ENCODE data around the gene PDC. TPM values are rescaled to one million over a fixed set of nuclear protein-coding genes. Genes with fewer than 3 reads are reported as not detected.
"Not testable (repeated sequence)": the region's sequence is repeated elsewhere in the genome, so short reads cannot be mapped to it uniquely, and the experiment has no call there.

The PDC gene
- total RNA-seq, 2 donors from 2014 or later: not detected

DNA sequence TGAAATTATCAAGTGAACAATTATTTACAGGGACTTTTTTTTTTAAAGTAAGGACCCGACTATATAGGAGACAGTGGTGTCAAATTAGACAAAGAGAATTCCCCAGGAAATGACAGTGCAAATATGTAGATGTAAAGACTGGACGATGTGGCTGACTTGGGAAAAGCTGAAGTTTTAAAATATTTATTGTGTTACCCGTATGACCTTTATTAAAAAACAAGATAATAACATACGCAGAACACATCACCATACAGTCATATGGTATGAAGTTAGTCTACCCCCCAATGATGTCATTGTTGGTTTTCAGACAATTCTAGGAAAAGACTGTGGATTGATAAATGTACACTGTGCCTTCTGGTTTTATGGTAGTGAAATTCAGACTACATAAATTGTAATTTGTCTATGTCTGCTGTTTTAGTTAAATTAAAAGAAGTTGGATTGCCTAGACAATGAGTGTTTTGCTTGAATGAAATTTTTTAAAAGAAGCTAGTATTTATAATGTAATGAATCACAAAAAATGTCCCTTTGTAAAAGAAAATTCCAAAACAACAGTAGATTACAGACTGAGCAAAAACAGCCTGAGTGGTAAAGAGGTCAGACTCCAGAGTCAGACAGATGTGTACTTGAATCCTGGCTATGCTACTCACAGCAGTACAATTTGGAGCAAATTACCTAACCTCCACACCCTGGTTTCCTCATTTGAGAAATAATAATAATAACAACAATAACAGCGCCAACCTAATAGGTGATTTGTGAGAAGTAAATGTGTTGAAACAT, 15.5 kb upstream of the PDC start:
- Histone ChIP-seq H3K4me1 (replicated peaks) (no peaks in the 10 kb centered on the region), H3K27ac (no peak overlapping the region), H3K27me3 (replicated peaks; ENCODE audit: insufficient read depth) (no peaks in the 10 kb centered on the region), H3K9me3 (no peaks in the 10 kb centered on the region), H3K4me3 (no peak overlapping the region), H3K36me3 (no peaks in the 10 kb centered on the region)
- WGBS: 72% methylated on average over 5 of the region's 5 CpGs
- intact Hi-C loops (cut with DNase I): no loop called here
- TF ChIP-seq, protein P1, sequence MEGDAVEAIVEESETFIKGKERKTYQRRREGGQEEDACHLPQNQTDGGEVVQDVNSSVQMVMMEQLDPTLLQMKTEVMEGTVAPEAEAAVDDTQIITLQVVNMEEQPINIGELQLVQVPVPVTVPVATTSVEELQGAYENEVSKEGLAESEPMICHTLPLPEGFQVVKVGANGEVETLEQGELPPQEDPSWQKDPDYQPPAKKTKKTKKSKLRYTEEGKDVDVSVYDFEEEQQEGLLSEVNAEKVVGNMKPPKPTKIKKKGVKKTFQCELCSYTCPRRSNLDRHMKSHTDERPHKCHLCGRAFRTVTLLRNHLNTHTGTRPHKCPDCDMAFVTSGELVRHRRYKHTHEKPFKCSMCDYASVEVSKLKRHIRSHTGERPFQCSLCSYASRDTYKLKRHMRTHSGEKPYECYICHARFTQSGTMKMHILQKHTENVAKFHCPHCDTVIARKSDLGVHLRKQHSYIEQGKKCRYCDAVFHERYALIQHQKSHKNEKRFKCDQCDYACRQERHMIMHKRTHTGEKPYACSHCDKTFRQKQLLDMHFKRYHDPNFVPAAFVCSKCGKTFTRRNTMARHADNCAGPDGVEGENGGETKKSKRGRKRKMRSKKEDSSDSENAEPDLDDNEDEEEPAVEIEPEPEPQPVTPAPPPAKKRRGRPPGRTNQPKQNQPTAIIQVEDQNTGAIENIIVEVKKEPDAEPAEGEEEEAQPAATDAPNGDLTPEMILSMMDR (IDR thresholded peaks at IDR 0.05): no peak
- TF ChIP-seq POLR2AphosphoS5 (IDR thresholded peaks at IDR 0.05) (no peak), POLR2A (IDR thresholded peaks at IDR 0.05) (no peak)
- DNase-seq (ENCODE audit: low spot score): no peak

DNA sequence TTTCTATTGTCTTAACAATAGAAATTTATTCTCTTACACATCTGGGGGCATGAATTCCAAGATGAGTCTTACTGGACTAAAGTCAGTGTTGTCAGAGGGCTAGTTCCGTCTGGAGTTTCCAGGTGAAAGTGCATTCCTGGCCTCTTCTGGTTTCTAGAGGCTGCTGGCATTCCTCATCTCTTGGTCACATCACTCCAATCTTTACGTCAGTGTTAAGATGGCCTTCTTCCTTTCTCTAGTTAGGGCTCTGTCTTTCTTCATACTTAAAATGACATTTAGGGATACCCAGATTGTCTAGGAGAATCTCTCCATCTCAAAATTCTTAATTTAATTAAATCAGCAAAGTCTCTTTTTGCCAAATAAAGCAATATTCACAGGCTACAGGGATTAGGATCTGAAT, 13.3 kb upstream of the PDC start:
- 89% methylated on average over 2 of the region's 2 CpGs for WGBS
- intact Hi-C loops (cut with DNase I): no loop called here

DNA sequence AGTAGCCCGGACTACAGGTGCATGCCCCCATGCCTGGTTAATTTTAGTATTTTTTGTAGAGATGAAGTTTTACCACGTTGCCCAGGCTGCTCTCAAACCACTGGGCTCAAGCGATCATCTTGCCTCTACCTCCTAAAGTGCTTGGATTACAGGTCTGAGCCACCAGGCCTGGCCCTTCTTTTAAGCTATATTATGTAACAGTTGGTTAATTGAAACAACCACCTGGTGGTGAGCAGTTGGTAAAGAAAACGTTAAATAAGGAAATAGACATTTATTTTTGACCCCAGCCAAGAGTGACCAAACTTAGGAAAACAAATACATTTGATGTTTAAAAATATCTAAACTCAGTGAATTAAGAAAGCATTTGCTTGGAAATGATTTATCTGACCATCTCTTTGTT, 12.1 kb upstream of the PDC start:
- 84% methylated on average over 4 of the region's 4 CpGs for WGBS
- Histone ChIP-seq H3K27me3 (replicated peaks; ENCODE audit: insufficient read depth) (no peaks in the 10 kb centered on the region), H3K4me1 (replicated peaks) (no peaks in the 10 kb centered on the region), H3K27ac (no peak overlapping the region), H3K4me3 (no peak overlapping the region), H3K9me3 (no peaks in the 10 kb centered on the region), H3K36me3 (no peaks in the 10 kb centered on the region)
- intact Hi-C loops (cut with DNase I): no loop called here
- no peak for DNase-seq (ENCODE audit: low spot score)
- TF ChIP-seq POLR2A (IDR thresholded peaks at IDR 0.05) (no peak), POLR2AphosphoS5 (IDR thresholded peaks at IDR 0.05) (no peak)
- TF ChIP-seq, protein P1 (IDR thresholded peaks at IDR 0.05): no peak

More for the DNA sequence above, 13.3 kb upstream of the PDC start:
- no peaks in the 10 kb centered on the region for H3K36me3 ChIP-seq
- DNase-seq (ENCODE audit: low spot score): no peak
- no peaks in the 10 kb centered on the region for H3K9me3 ChIP-seq
- no peak for TF ChIP-seq POLR2A (IDR thresholded peaks at IDR 0.05)
- TF ChIP-seq POLR2AphosphoS5 (IDR thresholded peaks at IDR 0.05): no peak
- TF ChIP-seq, protein P1 (IDR thresholded peaks at IDR 0.05): no peak
- H3K27me3 ChIP-seq (replicated peaks; ENCODE audit: insufficient read depth): no peaks in the 10 kb centered on the region
- no peaks in the 10 kb centered on the region for H3K4me1 ChIP-seq (replicated peaks)
- no peak overlapping the region for H3K4me3 ChIP-seq
- no peak overlapping the region for H3K27ac ChIP-seq

DNA sequence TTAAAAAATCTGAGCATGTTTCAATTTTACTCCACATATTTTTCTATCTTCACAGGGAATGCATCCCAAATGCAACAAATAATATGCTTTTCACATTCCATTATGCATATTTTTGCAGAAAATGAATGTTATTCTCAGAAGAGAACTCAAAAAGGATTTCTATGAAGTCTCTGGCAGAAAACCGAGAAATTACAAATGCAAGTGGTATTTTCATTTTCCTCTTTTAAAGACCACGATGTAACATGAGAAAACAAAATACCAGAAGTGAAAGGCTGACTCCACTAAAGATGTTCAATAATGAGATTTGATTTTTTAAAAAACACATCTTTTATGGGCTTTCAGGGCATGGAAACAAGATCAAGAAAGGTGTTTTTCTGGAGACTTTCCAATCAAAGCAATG, 5.0 kb upstream of the PDC start:
- Histone ChIP-seq H3K9me3 (no peaks in the 10 kb centered on the region), H3K27ac (no peak overlapping the region), H3K4me1 (replicated peaks) (no peaks in the 10 kb centered on the region), H3K27me3 (replicated peaks; ENCODE audit: insufficient read depth) (no peaks in the 10 kb centered on the region), H3K36me3 (no peaks in the 10 kb centered on the region), H3K4me3 (no peak overlapping the region)
- TF ChIP-seq, protein P1 (IDR thresholded peaks at IDR 0.05): no peak
- no peak for TF ChIP-seq POLR2AphosphoS5 (IDR thresholded peaks at IDR 0.05)
- TF ChIP-seq POLR2A (IDR thresholded peaks at IDR 0.05): no peak
- 72% methylated on average over 2 of the region's 2 CpGs for WGBS
- intact Hi-C loops (cut with DNase I): no loop called here
- no peak for DNase-seq (ENCODE audit: low spot score)

DNA sequence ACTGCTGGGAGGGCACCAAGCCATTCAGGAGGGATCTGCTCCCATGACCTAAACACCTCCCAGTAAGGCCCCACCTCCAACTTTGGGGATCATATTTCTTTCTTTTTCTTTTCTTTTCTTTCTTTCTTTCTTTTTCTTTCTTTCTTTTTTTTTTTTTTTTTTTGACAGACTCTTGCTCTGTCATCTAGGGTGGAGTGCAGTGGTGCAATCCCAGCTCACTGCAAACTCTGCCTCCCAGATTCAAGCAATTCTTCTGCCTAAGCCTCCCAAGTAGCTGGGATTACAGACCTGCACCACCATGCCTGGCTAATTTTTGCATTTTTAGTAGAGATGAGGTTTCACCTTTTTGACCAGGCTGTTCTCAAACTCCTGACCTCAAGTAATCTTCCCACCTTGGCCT, 4.6 kb upstream of the PDC start:
- intact Hi-C loops (cut with DNase I); H3K9me3 ChIP-seq; H3K36me3 ChIP-seq; H3K4me3 ChIP-seq; H3K4me1 ChIP-seq (replicated peaks); DNase-seq (ENCODE audit: low spot score); H3K27me3 ChIP-seq (replicated peaks; ENCODE audit: insufficient read depth); H3K27ac ChIP-seq: not testable (repeated sequence)

Measured in prostate gland (tissue), 2 donors.